Umbilical cord (tissue), 2 donors: ENCODE measurements around the gene ENTHD1. TPM values are rescaled to one million over a fixed set of nuclear protein-coding genes. Genes with fewer than 3 reads are reported as not detected.
"Not testable (repeated sequence)": the region's sequence is repeated elsewhere in the genome, so short reads cannot be mapped to it uniquely, and the experiment has no call there.

Experiments used
- DNase-seq: peaks from one replicate; pipeline ENCODE4 v3.0.0-alpha.2; 2015; ENCODE audit warnings: low spot score
- total RNA-seq: library from RNA; depleted of rRNA; stranded (reverse); fragments of >200 nt; gene quantifications from one replicate; pipeline ENCODE4 v1.2.3, GENCODE V29; 2014; ENCODE audit warnings: low replicate concordance; ENCODE audit not compliant: insufficient read depth

Gene ENTHD1
- total RNA-seq, 1 donor from 2014 or later = 4.8 TPM

GRCh38 chr22:39900306-39901227 lies 7.0 kb upstream of the ENTHD1 start, which contains the start of gene GRAP2:
Gene GRAP2 (plus strand): TSS chr22:39901084. CDS start chr22:39947107, 46,023 bp downstream.
- DNase-seq = no peak

GRCh38 chr22:39898997-39899396 lies 5.4 kb upstream of the ENTHD1 start:
- peak; percentile 12 for DNase-seq

- no peak for DNase-seq
Measured at GRCh38 chr22:39897841-39898240, 4.3 kb upstream of the ENTHD1 start.

- no peak for DNase-seq
Measured at GRCh38 chr22:39896313-39896996, 2.9 kb upstream of the ENTHD1 start.

DNA sequence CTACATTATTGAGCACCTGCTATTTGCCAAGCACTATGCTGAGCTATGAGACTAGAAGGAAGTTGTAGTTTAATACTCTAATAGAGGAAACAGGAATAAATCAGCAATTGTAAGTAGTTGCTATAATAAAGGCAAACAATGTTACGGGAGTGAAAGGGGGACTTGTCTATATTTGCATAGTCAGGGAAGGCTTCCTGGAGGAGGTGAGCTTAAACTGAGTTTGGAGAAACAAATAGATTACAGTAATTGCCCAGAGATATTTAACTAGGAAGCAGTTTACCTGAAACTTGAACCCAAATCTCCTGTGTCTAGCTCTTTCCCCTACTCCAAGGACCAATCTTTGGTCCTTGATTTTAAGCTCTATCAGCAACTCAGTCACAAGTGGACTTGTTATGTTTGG lies 2.1 kb upstream of the ENTHD1 start:
- DNase-seq = no peak

DNA sequence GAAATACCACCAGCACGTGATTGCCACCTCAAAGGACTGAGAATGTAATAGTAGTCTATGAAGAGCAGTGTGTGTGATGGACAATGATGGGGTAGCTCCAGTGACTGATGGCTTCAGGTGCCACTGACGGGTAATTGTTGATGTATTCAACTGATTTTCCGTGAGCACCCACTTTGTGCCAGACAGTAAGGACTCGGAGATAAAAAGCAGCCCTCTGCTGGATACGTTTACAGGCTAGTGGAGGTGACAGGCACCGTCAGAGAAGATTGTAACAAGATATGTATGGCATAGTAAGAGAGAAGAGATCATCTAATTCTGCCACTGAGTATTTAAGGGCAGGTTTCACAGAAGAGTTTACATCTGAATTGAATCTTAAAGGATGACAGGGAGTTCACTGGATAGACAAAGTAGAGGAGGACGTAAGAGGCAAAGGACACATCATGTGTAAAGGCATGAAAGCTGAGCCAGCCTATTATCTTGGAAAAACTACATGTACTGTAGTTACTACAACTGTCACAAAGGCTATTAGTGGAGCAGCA lies 1.1 kb upstream of the ENTHD1 start:
- DNase-seq = no peak

- not testable (repeated sequence) for DNase-seq
Measured at GRCh38 chr22:39889924-39890323, 3.6 kb downstream of the ENTHD1 start.

DNA sequence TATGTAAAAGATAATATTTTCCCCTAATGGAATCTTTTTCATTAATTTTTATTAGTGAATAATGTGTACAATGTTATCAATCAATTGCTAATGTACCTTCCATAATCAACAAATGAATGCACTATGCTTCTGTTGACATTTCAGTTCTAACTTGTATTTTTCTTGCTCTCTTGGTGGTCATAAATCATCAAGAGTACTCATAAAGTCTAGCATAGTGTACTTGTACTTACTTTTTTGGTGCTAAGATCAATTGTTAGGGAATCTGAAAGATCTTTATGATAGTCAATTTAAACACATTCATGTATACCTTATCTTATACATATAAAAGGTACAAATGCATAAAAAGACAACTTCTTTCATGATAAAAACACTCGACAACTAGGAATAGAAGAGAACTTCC lies 10.5 kb downstream of the ENTHD1 start:
- no peak for DNase-seq

GRCh38 chr22:39880722-39881121 lies 12.8 kb downstream of the ENTHD1 start:
- no peak for DNase-seq

DNA sequence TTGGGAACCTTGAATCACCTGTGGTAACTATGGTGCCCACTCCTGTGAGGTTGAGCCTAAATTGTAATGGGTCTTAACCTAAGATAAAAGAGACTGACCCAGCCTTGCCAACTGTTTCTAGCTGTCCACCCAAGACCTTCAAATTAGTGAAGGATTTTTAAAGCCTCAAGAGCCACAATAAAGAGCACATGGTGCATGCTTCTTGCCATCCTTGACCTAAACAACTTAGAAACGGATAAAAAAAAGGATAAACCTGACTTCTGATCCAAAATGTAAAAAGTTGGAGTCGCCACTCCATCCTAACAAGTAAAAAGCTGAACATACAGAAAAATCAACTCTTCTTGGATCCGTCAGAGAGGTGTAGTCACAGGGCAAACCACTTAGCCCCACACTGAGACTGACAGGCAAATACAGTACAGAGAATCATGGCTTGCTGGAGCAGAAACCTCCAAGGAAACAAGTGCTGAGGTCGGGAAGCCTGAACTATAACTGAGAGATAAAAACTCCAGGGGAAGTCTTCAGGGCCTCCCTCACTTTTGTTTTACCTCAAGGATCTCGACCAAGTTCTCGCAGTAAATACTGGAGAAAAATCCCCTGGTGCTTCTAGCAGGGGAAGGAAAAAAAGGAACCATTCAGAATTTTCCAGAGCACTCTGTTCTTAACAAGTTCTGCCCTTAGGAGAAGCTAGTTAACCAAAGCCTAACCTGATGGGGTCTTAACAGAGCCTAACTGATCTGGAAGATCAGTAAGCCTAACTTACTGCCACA lies 16.3 kb downstream of the ENTHD1 start:
- no peak for DNase-seq

GRCh38 chr22:39875176-39875885 lies 18.2 kb downstream of the ENTHD1 start:
- DNase-seq = not testable (repeated sequence)

DNA sequence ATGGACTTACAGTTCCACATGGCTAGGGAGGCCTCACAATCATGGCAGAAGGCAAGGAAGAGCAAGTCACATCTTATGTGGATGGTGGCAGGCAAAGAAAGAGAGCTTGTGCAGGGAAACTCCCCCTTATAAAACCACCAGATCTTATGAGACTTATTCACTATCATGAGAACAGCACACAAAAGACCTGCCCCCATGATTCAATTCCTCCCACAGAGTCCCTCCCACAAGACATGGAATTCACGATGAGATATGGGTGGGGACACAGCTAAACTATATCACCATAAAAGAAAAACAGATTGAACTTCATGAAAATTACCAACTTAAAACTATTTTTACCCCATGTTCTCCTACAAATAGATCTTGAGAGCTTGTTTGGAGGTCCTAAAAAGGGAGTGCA lies 19.6 kb downstream of the ENTHD1 start:
- no peak for DNase-seq

- no peak for DNase-seq
Measured at GRCh38 chr22:39872548-39872947, 21.0 kb downstream of the ENTHD1 start.

GRCh38 chr22:39871008-39871798 lies 22.4 kb downstream of the ENTHD1 start:
- DNase-seq = no peak

DNA sequence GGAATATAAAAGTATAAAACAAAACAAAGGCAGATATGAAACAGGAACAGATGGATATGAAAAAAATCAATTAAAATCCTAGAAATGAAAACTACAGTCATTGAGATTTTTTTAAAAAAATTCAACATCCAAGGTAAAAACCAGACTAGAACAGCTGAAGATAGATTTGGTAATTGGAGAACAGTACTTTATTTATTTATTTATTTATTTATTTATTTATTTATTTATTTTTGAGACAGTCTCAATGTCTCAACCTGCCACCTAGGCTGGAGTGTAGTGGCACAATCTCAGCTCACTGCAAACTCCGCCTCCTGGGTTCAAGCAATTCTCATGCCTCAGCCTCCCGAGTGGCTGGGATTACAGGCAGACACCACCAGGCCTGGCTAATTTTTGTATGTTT lies 23.8 kb downstream of the ENTHD1 start:
- DNase-seq = not testable (repeated sequence)

GRCh38 chr22:39868741-39869140 lies 24.8 kb downstream of the ENTHD1 start:
- no peak for DNase-seq

DNA sequence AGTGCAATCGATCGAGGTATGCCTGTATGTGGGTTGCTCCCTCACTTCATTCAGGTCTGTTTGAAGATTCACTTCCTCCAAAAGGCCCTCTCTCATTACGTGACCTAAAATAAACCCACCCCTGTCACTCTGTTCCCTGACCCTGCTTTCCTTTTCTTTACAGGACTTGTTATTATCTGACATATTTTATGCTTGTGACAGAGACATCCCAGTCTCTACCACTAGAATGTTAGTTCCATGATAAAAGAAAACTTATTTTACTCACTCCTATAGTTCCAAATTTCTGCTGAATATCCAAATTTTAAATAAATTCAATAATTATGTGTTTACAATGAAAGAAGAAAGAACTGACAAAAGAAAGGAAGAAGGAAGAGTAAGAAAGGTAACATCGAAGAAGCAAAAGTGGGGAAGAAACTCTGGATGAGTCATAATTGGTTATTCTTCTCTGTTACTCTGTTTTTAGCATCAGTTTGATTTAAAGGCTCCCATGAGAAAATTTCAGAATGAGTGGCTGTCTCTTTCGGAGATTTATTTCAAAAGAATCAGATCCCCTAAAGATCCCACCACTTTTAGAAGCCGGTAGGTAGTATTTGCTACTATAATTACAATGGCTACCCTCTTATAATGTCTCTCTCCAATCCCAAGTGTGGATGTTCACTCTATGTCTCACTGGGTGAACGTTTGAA lies 33.5 kb downstream of the ENTHD1 start:
- DNase-seq = no peak

DNA sequence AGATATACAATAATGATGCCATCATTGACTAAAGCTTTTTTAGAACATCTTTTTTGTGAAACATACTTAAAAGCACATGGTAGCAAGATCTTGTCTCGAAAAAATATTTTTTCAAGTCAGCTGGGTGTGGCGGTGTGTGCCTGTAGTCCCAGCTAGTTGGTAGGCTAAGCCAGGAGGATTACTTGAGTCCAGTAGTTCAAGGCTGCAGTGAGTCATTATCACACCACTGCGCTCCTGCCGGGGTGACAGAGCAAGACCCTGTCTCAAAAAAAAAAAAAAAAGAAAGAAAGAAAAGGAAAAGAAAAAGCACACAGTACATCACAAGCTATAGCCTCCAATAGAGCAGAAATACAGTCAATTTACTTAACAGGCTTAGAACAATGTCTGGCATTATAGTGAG lies 37.0 kb downstream of the ENTHD1 start:
- peak; percentile 38 for DNase-seq

DNA sequence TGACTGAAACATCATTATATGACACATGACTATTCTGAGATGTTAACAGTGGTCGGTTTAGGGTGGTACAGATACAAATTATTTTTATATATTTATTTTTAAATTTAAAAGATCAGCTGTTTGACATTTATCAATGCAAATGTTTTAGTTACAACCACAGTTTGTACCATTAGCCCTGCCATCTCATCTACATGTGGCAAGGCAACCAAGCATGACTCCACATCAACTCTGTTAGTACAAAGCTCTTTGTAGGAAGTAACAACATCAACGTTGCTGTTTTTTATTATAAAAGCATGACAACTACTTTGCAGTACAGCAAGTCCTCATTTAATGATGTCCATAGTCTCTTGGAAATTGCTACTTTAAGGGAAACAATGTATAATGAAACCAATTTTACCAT lies 40.8 kb downstream of the ENTHD1 start:
- no peak for DNase-seq
